Osteoblast (primary cell): Measurements from ENCODE around the gene GNAI3. TPM values are rescaled to one million over a fixed set of nuclear protein-coding genes. Genes with fewer than 3 reads are reported as not detected.

Experiments used
- DNase-seq: peaks from one replicate; pipeline ENCODE4 v3.0.0; 2011; ENCODE audit warnings: low spot score, mixed read lengths; ENCODE audit not compliant: insufficient read length; ENCODE audit errors: missing footprints
- H2AFZ ChIP-seq: 2 replicates; pipeline ENCODE4 v1.6.0; 2011; ENCODE audit warnings: mild to moderate bottlenecking, low read length
- H3K27ac ChIP-seq: 2 replicates; pipeline ENCODE4 v1.5.1; 2011; ENCODE audit warnings: mild to moderate bottlenecking, low read depth, low read length, moderate library complexity
- H3K27me3 ChIP-seq: 2 replicates; pipeline ENCODE4 v1.6.0; 2012; ENCODE audit warnings: mild to moderate bottlenecking, control low read depth, inconsistent platforms, low read length, moderate library complexity; ENCODE audit not compliant: insufficient read depth
- H3K36me3 ChIP-seq: 2 replicates; pipeline ENCODE4 v1.5.1; 2011; ENCODE audit warnings: mild to moderate bottlenecking, low read length, control low read depth, moderate library complexity; ENCODE audit not compliant: insufficient read depth
- H3K4me1 ChIP-seq: 2 replicates; pipeline ENCODE4 v1.5.1; 2011; ENCODE audit warnings: mild to moderate bottlenecking, low read length, control low read depth, moderate library complexity; ENCODE audit not compliant: insufficient read depth
- H3K4me2 ChIP-seq: 2 replicates; pipeline ENCODE4 v1.6.0; 2011; ENCODE audit warnings: mild to moderate bottlenecking, low read length; ENCODE audit not compliant: insufficient read depth
- H3K4me3 ChIP-seq: fragments of 200-600 bp; sonication (generic); 3 replicates; pipeline ENCODE4 v1.5.1; 2012; ENCODE audit warnings: mild to moderate bottlenecking, low read length, inconsistent platforms; ENCODE audit not compliant: insufficient read depth
- H3K79me2 ChIP-seq: 2 replicates; pipeline ENCODE4 v1.6.0; 2012; ENCODE audit warnings: mild to moderate bottlenecking, low read length, control low read depth, inconsistent platforms; ENCODE audit not compliant: insufficient read depth
- H3K9me3 ChIP-seq: 2 replicates; pipeline ENCODE4 v1.5.1; 2011; ENCODE audit warnings: low read depth, low read length, control low read depth
- H4K20me1 ChIP-seq: 2 replicates; pipeline ENCODE4 v1.6.0; 2012; ENCODE audit warnings: mild to moderate bottlenecking, low read length, control low read depth; ENCODE audit not compliant: insufficient read depth
- total RNA-seq: library from RNA; depleted of rRNA; stranded (reverse); fragments of >200 nt; gene quantifications from 2 replicates; pipeline ENCODE4 v1.2.3, GENCODE V29; 2012
- TF ChIP-seq, protein P1 (sequence below): IDR thresholded peaks from 2 replicates; pipeline ENCODE4 v1.5.1; 2011; ENCODE audit warnings: mild to moderate bottlenecking, low read depth, low read length, moderate library complexity; ENCODE audit errors: extremely low read depth

The GNAI3 gene
- total RNA-seq, 1 donor, result 14.1 TPM

DNA sequence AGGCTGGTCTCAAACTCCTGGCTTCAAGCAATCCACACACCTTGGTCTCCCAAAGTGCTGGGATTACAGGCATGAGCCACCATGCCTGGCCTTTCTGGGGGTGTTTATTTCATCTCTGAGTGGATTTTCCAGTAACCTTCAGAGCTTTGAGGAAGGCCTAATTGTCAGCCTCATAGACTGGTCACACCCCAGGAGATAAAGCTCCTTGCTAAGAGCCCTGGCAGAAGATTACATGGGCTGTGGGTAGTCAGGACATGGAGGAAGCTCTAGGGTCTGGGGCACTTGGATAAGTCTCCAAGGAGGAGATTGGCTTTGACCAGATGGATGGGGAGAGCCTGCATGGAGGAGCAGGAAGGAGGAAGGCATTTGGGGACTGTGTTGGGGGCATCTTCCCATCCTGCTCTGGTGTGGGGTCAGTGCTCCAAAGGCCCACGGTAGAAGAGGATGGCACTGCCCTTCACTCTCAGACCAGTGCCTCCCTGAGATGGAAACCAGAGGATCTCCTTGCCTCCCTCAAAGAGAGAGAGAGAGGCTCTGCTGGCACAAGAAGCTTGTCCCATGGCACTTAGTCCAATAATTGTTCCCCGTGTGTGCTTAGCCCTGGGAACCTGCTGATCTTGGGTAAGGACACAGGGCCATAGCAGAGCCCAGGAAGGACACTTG, 92.8 kb downstream of the GNAI3 start:
- Histone ChIP-seq H3K4me3 (no peak overlapping the region), H3K27me3 (no peaks in the 10 kb centered on the region), H3K9me3 (no peaks in the 10 kb centered on the region), H3K36me3 (no peaks in the 10 kb centered on the region), H3K27ac (no peak overlapping the region), H3K4me2 (no peak overlapping the region), H4K20me1 (no peaks in the 10 kb centered on the region), H3K4me1 (peaks cover 11% of the 10 kb centered on the region), H2AFZ (no peak overlapping the region), H3K79me2 (no peaks in the 10 kb centered on the region)
- DNase-seq, result no peak
- TF ChIP-seq, protein P1, sequence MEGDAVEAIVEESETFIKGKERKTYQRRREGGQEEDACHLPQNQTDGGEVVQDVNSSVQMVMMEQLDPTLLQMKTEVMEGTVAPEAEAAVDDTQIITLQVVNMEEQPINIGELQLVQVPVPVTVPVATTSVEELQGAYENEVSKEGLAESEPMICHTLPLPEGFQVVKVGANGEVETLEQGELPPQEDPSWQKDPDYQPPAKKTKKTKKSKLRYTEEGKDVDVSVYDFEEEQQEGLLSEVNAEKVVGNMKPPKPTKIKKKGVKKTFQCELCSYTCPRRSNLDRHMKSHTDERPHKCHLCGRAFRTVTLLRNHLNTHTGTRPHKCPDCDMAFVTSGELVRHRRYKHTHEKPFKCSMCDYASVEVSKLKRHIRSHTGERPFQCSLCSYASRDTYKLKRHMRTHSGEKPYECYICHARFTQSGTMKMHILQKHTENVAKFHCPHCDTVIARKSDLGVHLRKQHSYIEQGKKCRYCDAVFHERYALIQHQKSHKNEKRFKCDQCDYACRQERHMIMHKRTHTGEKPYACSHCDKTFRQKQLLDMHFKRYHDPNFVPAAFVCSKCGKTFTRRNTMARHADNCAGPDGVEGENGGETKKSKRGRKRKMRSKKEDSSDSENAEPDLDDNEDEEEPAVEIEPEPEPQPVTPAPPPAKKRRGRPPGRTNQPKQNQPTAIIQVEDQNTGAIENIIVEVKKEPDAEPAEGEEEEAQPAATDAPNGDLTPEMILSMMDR, result no peak

DNA sequence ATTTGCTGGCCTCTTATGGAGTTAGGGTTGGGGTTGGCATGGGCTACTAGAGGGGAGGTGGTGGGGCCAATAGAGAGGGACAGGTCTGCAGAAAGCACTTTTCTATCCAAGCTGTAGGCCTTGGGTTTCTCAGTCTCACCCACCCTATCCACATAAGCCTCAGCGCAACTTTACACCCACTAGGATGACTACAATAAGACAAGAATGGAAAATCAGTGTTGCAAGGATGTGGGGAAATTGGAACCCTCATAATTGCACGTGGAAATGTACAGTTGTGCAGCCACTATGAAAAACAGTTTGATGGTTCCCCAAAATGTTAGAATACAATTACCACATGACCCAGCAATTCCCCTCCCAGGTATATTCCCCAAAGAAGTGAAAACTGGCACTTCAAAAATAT, 93.4 kb downstream of the GNAI3 start:
- no peaks in the 10 kb centered on the region for H3K79me2 ChIP-seq
- TF ChIP-seq, protein P1, result no peak
- peaks cover 4% of the 10 kb centered on the region for H3K4me1 ChIP-seq
- no peaks in the 10 kb centered on the region for H3K27me3 ChIP-seq
- no peak overlapping the region for H3K27ac ChIP-seq
- no peaks in the 10 kb centered on the region for H3K36me3 ChIP-seq
- H3K4me2 ChIP-seq, result no peak overlapping the region
- H3K9me3 ChIP-seq, result no peaks in the 10 kb centered on the region
- H4K20me1 ChIP-seq, result no peaks in the 10 kb centered on the region
- DNase-seq, result no peak
- H2AFZ ChIP-seq, result no peak overlapping the region
- H3K4me3 ChIP-seq, result no peak overlapping the region

DNA sequence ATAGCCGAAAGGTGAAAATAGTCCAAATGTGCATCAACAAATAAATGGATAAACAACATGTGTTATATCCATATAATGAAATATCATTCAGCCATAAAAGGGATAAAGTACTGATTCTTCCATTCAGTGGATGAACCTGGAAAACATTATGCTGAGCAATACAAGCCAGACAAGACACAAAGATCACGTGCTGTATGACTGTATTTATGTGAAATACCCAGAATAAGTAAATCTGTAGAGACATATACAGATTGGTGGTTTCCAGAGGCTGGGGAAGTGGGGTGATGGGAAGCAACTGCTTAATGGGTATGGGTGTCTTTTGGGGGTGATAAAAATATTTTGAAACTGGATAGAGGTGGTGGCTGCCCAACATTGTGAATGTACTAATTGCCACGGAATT, 94.2 kb downstream of the GNAI3 start:
- no peaks in the 10 kb centered on the region for H3K27me3 ChIP-seq
- TF ChIP-seq, protein P1, result no peak
- H3K4me3 ChIP-seq, result no peak overlapping the region
- H3K36me3 ChIP-seq, result no peaks in the 10 kb centered on the region
- no peak overlapping the region for H3K27ac ChIP-seq
- no peaks in the 10 kb centered on the region for H3K79me2 ChIP-seq
- no peak overlapping the region for H2AFZ ChIP-seq
- H3K4me2 ChIP-seq, result no peak overlapping the region
- peaks cover 4% of the 10 kb centered on the region for H3K4me1 ChIP-seq
- no peak for DNase-seq
- H4K20me1 ChIP-seq, result no peaks in the 10 kb centered on the region
- no peaks in the 10 kb centered on the region for H3K9me3 ChIP-seq

DNA sequence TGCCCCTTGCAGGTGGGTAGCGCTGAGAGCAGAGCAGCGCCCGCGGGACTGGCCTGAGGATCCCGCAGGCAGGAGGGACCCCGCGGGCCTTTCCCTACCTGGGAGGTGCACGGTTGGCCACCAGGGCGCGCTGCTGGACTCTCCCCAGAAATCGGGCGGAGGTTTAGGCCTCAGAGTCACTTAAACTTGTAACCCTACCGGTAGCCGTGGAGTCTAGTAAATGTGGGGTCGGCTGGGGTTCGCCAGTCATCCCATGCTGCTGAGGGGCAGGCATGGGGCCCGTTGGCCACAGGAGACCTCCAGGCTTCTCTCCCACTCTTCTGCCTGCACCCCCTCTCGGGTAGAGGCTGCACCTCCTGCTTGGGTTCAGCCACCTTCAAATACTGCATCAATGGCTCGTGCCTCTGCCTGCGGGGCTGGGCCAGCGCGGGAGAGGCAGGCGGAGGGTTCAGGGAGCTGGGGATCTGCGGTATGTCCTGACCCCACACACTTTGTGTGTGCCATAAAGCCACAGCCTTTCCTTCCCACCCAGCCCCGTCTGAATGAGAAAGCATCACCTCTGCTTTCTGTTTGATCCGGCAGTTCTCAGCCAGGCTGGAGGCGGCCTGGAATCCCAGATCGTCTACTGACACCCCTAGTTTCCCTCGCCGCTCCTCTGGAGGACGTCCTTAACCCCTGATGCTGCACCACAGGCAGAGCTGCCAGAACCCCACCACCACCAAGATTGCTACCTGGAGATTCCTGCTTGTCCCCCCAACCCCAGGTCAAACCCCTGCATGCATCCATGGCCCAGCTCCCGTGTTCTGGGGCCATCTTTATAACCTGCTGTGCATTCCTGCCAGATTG, 95.2 kb downstream of the GNAI3 start:
- TF ChIP-seq, protein P1, result peak; percentile 82
- no peaks in the 10 kb centered on the region for H3K27me3 ChIP-seq
- peak; percentile 94 for DNase-seq

More for the DNA sequence above, 95.2 kb downstream of the GNAI3 start:
- Histone ChIP-seq H3K79me2 (no peaks in the 10 kb centered on the region), H4K20me1 (no peaks in the 10 kb centered on the region), H3K27ac (no peak overlapping the region), H3K4me3 (peak overlapping the region; percentile 24), H3K36me3 (no peaks in the 10 kb centered on the region), H3K4me2 (peak overlapping the region; percentile 65), H3K9me3 (no peaks in the 10 kb centered on the region), H2AFZ (peak overlapping the region; percentile 98), H3K4me1 (peaks cover 4% of the 10 kb centered on the region)
